Endothelial cell of umbilical vein (primary cell): ENCODE results near the gene SH3RF3. TPM values are rescaled to one million over a fixed set of nuclear protein-coding genes. Genes with fewer than 3 reads are reported as not detected.

Experiments used
- BruUV-seq: library from RNA; stranded (reverse); fragments of 400-500 nt; replicated peaks from 2 replicates; lab custom pipeline; 2021; lab: Mats Ljungman, UMichigan
- CTCF ChIA-PET: fragments of 300-600, 350-600 bp; sonication (Branson Sonifier 250); formaldehyde crosslinking; loops from one replicate; lab custom pipeline; 2021; ENCODE audit warnings: antibody characterized with exemption, inconsistent platforms; lab: Charles Lee
- POLR2A ChIA-PET: fragments of 300-600, 350-600 bp; sonication (Branson Sonifier 250); formaldehyde crosslinking; loops from one replicate; lab custom pipeline; 2021; ENCODE audit warnings: antibody characterized with exemption, inconsistent platforms; lab: Charles Lee
- DNase-seq: peaks from one replicate; pipeline ENCODE4 v3.0.0-alpha.2; 2011; ENCODE audit warnings: low read depth, low spot score
- FAIRE-seq: peaks from 2 replicates; lab custom pipeline; 2011; peaks lifted over from hg19 to GRCh38; lab: Jason Lieb, UNC
- H2AFZ ChIP-seq: 2 replicates; pipeline ENCODE4 v1.6.0; 2012; ENCODE audit warnings: low read depth, low read length, control low read depth, inconsistent platforms
- H3K27ac ChIP-seq: 2 replicates; pipeline ENCODE4 v1.5.1; 2011; ENCODE audit warnings: low read depth, mild to moderate bottlenecking, control low read depth, low read length, moderate library complexity; ENCODE audit not compliant: insufficient read depth
- H3K27me3 ChIP-seq, 2 experiments: 2 replicates each; pipeline versions ENCODE4 v1.6.0 to v1.6.1; 2011; ENCODE audit warnings: low read length in 2 of 2, mixed read lengths in 1 of 2; ENCODE audit not compliant: control insufficient read depth in 2 of 2, insufficient read depth in 2 of 2
- H3K36me3 ChIP-seq, 2 experiments: 2 replicates in 1 of 2; 3 replicates in 1 of 2; pipeline ENCODE4 v1.5.1; 2011; ENCODE audit warnings: low read length in 2 of 2, mild to moderate bottlenecking in 1 of 2, moderate library complexity in 1 of 2; ENCODE audit not compliant: control insufficient read depth in 2 of 2, insufficient read depth in 2 of 2; ENCODE audit errors: extremely low read depth in 1 of 2
- H3K4me1 ChIP-seq: 3 replicates; pipeline ENCODE4 v1.5.1; 2011; ENCODE audit warnings: mild to moderate bottlenecking, low read length; ENCODE audit not compliant: control insufficient read depth, insufficient read depth; ENCODE audit errors: extremely low read depth
- H3K4me2 ChIP-seq: 2 replicates; pipeline ENCODE4 v1.6.1; 2011; ENCODE audit warnings: low read length, control low read depth, mixed read lengths; ENCODE audit not compliant: insufficient read depth
- H3K4me3 ChIP-seq, 3 experiments: fragments of 200-600 bp in 1 of 3; sonication (generic), shearing (Covaris generic) in 1 of 3; replicated peaks in 1 of 3; 2 replicates each; pipeline ENCODE4 v1.5.1; 2011 to 2016; ENCODE audit warnings: control low read depth in 3 of 3, low read length in 3 of 3, mild to moderate bottlenecking in 2 of 3, inconsistent platforms in 1 of 3, low read depth in 1 of 3, moderate library complexity in 1 of 3; ENCODE audit not compliant: insufficient read depth in 1 of 3
- H3K79me2 ChIP-seq: 2 replicates; pipeline ENCODE4 v1.6.0; 2012; ENCODE audit warnings: low read length, inconsistent platforms; ENCODE audit not compliant: control insufficient read depth, insufficient read depth
- H3K9ac ChIP-seq: replicated peaks from 2 replicates; pipeline ENCODE3; 2011; ENCODE audit warnings: low read length, control low read depth; ENCODE audit not compliant: insufficient read depth; ENCODE audit errors: extremely low read depth
- H3K9me1 ChIP-seq: replicated peaks from 3 replicates; pipeline ENCODE4 v1.6.0; 2011; ENCODE audit warnings: mild to moderate bottlenecking, low read length; ENCODE audit not compliant: control insufficient read depth, insufficient read depth; ENCODE audit errors: extremely low read depth
- H3K9me3 ChIP-seq: replicated peaks from 2 replicates; pipeline ENCODE4 v1.5.1; 2012; ENCODE audit warnings: low read length, inconsistent platforms; ENCODE audit not compliant: control insufficient read depth, insufficient read depth
- H4K20me1 ChIP-seq: replicated peaks from 2 replicates; pipeline ENCODE3; 2011; ENCODE audit warnings: mild to moderate bottlenecking, low read length; ENCODE audit not compliant: control insufficient read depth, insufficient read depth; ENCODE audit errors: extremely low read depth
- CTCF ChIP-seq, 2 donors: IDR thresholded peaks; 1 replicate in 1 of 2; 2 replicates in 1 of 2; pipeline ENCODE4 v1.5.1; 2011; ENCODE audit warnings: low read length in 2 of 2, mild to moderate bottlenecking in 2 of 2, moderate library complexity in 2 of 2, control low read depth in 1 of 2, inconsistent platforms in 1 of 2, low read depth in 1 of 2; ENCODE audit not compliant: insufficient read depth in 1 of 2; ENCODE audit errors: extremely low read depth in 1 of 2
- EZH2 ChIP-seq: IDR thresholded peaks from 2 replicates; pipeline ENCODE4 v1.6.1; 2012; ENCODE audit warnings: borderline replicate concordance, low read depth, mild to moderate bottlenecking, moderate library complexity, low read length, inconsistent platforms; ENCODE audit not compliant: severe bottlenecking
- FOS ChIP-seq: IDR thresholded peaks from 2 replicates; pipeline ENCODE4 v1.6.1; 2011; ENCODE audit warnings: mild to moderate bottlenecking, low read length, moderate library complexity, borderline replicate concordance; ENCODE audit not compliant: insufficient read depth
- GATA2 ChIP-seq: IDR thresholded peaks from 2 replicates; pipeline ENCODE4 v1.7.0; 2011; ENCODE audit warnings: low read depth, mild to moderate bottlenecking, moderate library complexity, mixed read lengths, low read length; ENCODE audit not compliant: insufficient read length, insufficient read depth
- JUN ChIP-seq: IDR thresholded peaks from 2 replicates; pipeline ENCODE4 v1.6.1; 2011; ENCODE audit warnings: borderline replicate concordance, low read depth; ENCODE audit not compliant: insufficient read length, insufficient read depth
- MAX ChIP-seq: IDR thresholded peaks from 2 replicates; pipeline ENCODE4 v1.6.1; 2011; ENCODE audit not compliant: insufficient read depth, insufficient read length
- MYC ChIP-seq: IDR thresholded peaks from one replicate; pipeline ENCODE4 v1.6.1; 2011; ENCODE audit warnings: mild to moderate bottlenecking, low read depth, low read length
- POLR2A ChIP-seq: IDR thresholded peaks from 2 replicates; pipeline ENCODE4 v1.6.1; 2012; ENCODE audit warnings: low read depth, mild to moderate bottlenecking, control low read depth, low read length
- POLR2AphosphoS5 ChIP-seq: IDR thresholded peaks from 2 replicates; pipeline ENCODE4 v1.6.1; 2012; ENCODE audit warnings: low read depth, mild to moderate bottlenecking, control low read depth, low read length, moderate library complexity; ENCODE audit not compliant: insufficient read depth
- dilution Hi-C: fragments of 300-500 bp; cut with MboI; formaldehyde crosslinking; loops from one replicate; pipeline ENCODE4 v1.15.0; 2019; ENCODE audit warnings: low sequenced_read_pairs; ENCODE audit not compliant: extremely low pct_ligation_motif_present
- intact Hi-C: fragments of 100-400 bp; cut with micrococcal nuclease; formaldehyde crosslinking; loops from one replicate; pipeline ENCODE4 v1.10.0; 2022
- polyA plus RNA-seq, 4 experiments: library from polyadenylated mRNA; depleted of rRNA in 3 of 4; stranded (reverse) in 3 of 4; unstranded in 1 of 4; fragments of >200 nt; gene quantifications; 2 replicates each; pipeline versions ENCODE4 v1.2.1 to v1.2.3, GENCODE V29; 2011 to 2012; ENCODE audit warnings: missing spikeins in 1 of 4
- total RNA-seq: library from RNA; stranded (reverse); gene quantifications from 2 replicates; pipeline ENCODE4 v1.2.3, GENCODE V29; 2021

Gene SH3RF3
- total and polyA plus RNA-seq, 2 donors (not counting 3 experiments of a cell fraction or from before 2014, with no cell fraction given) = 3.8 to 14.7 TPM

- H4K20me1 ChIP-seq = no peaks in the 10 kb centered on the region
- intact Hi-C loops = loop anchor here (5.0 kb wide), 1 partner anchor 47 kb away; no protein-coding TSS in a partner anchor
- CTCF ChIA-PET = interaction anchor here (1.2 kb wide), 1 partner anchor 251 kb away, joined by 3 read pairs; no protein-coding TSS in a partner anchor
- peaks cover 3% of the 10 kb centered on the region for H3K79me2 ChIP-seq
- TF ChIP-seq POLR2AphosphoS5 = no peak
- dilution Hi-C loops = no loop called here
- no peak overlapping the region for H3K27ac ChIP-seq
- no peak overlapping the region for H3K4me3 ChIP-seq
- no peak overlapping the region for H2AFZ ChIP-seq
- no peaks in the 10 kb centered on the region for H3K9me3 ChIP-seq
- no peaks in the 10 kb centered on the region for H3K27me3 ChIP-seq
- H3K4me2 ChIP-seq = no peak overlapping the region
- H3K9me1 ChIP-seq = no peaks in the 10 kb centered on the region
- no peak overlapping the region for H3K9ac ChIP-seq
- FAIRE-seq (no peak), DNase-seq (no peak)
- no peaks in the 10 kb centered on the region for H3K36me3 ChIP-seq
- BruUV-seq = no TSS peak
- POLR2A ChIA-PET = no interaction called here
- H3K4me1 ChIP-seq = peaks cover 18% of the 10 kb centered on the region
Measured at GRCh38 chr2:109259671-109260070, 130.7 kb downstream of the SH3RF3 start.

GRCh38 chr2:109260116-109260855 is 131.3 kb downstream of the SH3RF3 start:
- ChIA-PET CTCF (interaction anchor here (1.2 to 3.5 kb wide), 2 partner anchors 250 kb away, joined by 3 to 15 read pairs; no protein-coding TSS in a partner anchor), POLR2A (no interaction called here)
- no peak overlapping the region for H2AFZ ChIP-seq
- H3K9ac ChIP-seq = no peak overlapping the region
- no peak overlapping the region for H3K27ac ChIP-seq
- TF ChIP-seq FOS (no peak), POLR2A (no peak), MYC (no peak), GATA2 (no peak), JUN (no peak), MAX (no peak), EZH2 (no peak), CTCF (IDR thresholded peaks at IDR 0.05; ENCODE audit: extremely low read depth in 1 of 2, insufficient read depth in 1 of 2, low read depth in 1 of 2, low read length in 2 of 2) (no peak), POLR2AphosphoS5 (no peak)
- DNase-seq = no peak
- intact Hi-C loops (loop anchor here (5.0 kb wide), 1 partner anchor 48 kb away; no protein-coding TSS in a partner anchor), dilution Hi-C loops (no loop called here)
- BruUV-seq = no TSS peak
- H3K9me3 ChIP-seq = no peaks in the 10 kb centered on the region
- no peaks in the 10 kb centered on the region for H3K79me2 ChIP-seq
- no peak for FAIRE-seq
- no peak overlapping the region for H3K4me2 ChIP-seq
- H3K27me3 ChIP-seq = no peaks in the 10 kb centered on the region
- H3K4me1 ChIP-seq = peaks cover 24% of the 10 kb centered on the region
- no peaks in the 10 kb centered on the region for H4K20me1 ChIP-seq
- no peak overlapping the region for H3K4me3 ChIP-seq
- no peaks in the 10 kb centered on the region for H3K36me3 ChIP-seq
- H3K9me1 ChIP-seq = no peaks in the 10 kb centered on the region
